GM18505 (cell line): ENCODE results near the gene ARFGAP1.
"Not testable (repeated sequence)": the region's sequence is repeated elsewhere in the genome, so short reads cannot be mapped to it uniquely, and the experiment has no call there.

Source experiments
- ATAC-seq: cut with Tn5 transposase; IDR thresholded peaks from one replicate; pipeline ENCODE4 v1.9.1; 2021; ENCODE audit not compliant: unreplicated experiment
- POLR2A ChIP-seq: IDR thresholded peaks from 4 replicates; pipeline ENCODE4 v1.6.1; 2011; ENCODE audit warnings: borderline replicate concordance; ENCODE audit not compliant: insufficient read depth, insufficient read length; ENCODE audit errors: extremely low read depth

The ARFGAP1 gene

DNA sequence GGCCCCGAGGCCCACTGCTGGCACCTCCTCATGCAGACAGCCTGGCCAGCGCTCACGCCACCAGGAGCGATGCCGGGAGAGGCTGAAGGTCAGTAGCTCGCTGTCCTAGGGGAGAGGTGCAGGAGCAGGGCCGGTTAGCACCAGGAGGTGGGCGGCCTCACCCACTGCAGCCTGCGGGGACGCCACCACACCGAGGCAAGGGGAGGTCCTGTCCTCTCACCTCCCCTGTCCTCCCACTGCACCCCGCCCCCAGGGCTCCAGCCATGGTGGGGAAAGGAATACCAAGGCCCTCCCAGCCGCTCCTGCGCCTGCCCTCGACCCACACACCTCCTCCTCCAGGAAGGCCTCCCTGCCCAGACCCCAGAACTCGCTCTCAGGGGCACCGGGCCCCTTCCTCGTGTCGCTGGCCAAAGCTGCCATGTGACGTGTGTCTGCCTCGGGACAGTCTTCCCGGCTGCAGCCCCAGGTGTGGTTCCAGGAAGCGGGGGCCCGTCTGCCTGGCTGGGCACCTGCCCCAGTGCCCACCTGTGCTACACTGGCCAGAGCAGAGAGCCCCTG is 24.9 kb upstream of the ARFGAP1 start:
- no peak for TF ChIP-seq POLR2A
- ATAC-seq = no peak

GRCh38 chr20:63248835-63249591 is 23.6 kb upstream of the ARFGAP1 start:
- no peak for ATAC-seq
- TF ChIP-seq POLR2A = no peak

DNA sequence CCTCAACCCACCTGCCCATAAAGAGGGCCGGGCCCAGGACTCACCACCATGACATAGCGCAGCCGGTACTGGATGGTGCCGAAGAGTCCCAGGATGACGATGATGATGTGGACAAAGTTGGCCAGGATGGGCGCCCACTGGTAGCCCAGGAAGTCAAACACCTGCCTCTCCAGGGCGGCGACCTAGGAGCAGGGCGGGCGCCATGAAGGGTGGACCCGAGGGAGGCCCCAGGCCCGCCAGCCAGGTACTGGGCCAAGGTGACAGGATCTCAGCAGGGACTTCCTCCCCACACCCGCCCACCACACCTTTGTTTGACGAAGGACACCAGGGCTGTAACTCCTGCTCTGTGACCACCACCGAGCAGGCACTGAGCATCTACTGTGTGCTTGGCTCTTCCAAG is 22.7 kb upstream of the ARFGAP1 start:
- no peak for TF ChIP-seq POLR2A
- no peak for ATAC-seq

- ATAC-seq = not testable (repeated sequence)
Measured at GRCh38 chr20:63251350-63251749, 21.3 kb upstream of the ARFGAP1 start.

GRCh38 chr20:63252284-63252711 is 20.3 kb upstream of the ARFGAP1 start:
- ATAC-seq = no peak
- no peak for TF ChIP-seq POLR2A

- ATAC-seq = no peak
- no peak for TF ChIP-seq POLR2A
Measured at GRCh38 chr20:63253065-63253437, 19.6 kb upstream of the ARFGAP1 start.

- no peak for ATAC-seq
- no peak for TF ChIP-seq POLR2A
Measured at GRCh38 chr20:63253438-63254231, 19.0 kb upstream of the ARFGAP1 start.

DNA sequence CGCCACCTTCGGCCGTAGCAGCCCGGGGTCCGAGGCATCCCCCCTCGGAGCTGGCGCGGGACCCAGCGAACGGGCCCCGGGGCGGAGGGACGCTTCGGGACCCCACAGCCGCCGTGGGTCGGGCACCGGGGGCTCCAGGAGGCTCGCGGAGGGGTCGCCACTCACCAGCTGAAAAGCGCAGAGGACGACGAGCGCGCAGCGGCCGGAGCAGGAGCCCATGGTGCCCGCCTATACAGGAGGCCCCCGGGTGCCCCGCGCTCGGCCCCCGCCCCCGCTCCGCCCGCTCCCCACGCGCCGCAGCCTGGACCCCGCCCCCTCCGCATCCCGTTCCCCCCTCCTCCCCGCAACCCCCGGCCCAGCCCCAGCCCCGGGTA is 18.4 kb upstream of the ARFGAP1 start, which contains the start of gene NKAIN4:
Gene NKAIN4 (minus strand): TSS at position 232 of the 374 bp plus-strand sequence. CDS start 13 bp downstream, at position 219.
- ATAC-seq = no peak
- no peak for TF ChIP-seq POLR2A

DNA sequence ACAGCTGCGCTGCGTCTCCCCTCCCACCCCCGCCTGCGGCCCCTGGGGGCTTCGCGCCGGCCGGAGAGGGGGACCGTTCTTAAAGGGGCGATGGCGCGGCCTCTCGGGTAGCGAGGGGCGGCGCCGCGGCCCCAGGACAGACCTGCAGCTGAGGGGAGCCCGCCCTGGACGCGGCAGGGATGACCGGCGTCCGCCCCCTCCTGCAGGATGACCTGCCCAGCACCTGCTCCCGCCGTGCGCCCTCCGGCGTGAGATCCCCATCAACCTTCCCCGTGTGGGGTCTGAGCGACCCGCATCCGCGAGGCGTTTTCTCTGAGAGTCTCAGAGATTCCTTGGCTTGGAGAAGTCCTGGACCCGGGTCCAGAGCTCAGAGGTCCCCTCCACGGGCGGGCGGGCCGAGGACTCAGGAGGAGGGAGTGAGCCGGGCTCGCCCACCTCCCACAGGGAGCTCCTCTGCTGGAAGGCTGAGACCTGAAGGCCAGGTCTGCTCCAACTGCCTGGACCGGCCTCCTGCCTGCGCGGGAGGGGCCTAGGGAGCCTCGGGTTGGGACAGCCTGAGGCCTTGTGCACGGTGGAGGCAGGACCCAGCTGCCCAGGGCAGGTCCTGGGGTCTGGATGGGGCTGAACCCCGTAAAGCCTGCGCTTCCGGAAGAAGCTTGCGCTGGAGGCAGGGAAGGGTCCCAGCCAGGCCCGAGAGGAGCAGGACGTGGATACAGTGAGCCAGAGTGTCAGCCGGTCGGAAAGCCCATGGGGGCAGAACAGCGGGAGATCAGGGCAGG is 17.8 kb upstream of the ARFGAP1 start:
- no peak for TF ChIP-seq POLR2A

DNA sequence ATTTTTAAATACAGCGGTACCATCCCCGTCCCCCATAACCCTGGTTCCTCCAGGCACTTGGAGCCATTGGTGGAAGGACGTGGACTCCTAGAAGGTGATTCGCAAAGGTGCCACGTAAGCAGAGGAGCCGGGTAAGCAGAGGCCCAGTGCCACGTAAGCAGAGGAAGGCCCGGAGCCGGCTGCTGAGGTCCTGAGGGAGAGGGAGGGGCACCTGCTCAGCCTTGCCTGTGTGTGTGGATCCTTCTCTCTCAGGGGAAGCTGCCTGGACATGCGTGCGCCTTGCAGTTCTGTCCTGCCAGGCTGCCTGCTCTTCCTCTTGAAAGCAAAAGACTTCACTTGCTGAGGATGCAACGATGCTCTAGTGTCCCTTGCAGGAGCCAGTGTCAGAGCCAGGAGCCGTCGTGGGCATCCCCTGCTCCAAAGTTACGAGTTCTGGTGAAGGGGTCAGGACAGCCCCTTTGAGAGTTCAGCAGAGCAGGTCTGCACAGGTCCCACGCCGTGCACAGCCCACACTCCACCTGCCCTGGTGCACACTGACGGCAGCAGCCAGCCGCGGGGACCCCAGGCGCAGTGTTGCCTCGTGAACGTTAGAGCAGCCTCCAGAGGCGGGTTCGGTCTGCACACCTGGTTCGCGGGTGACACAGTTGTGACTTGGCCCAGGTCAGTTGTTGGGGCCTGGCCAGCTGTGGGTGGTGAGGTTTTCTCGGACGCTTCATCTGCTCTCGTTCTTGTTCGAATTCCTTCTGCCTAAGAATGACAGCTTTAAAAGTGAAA is 16.5 kb upstream of the ARFGAP1 start:
- no peak for TF ChIP-seq POLR2A
- no peak for ATAC-seq

More for the DNA sequence above, 17.8 kb upstream of the ARFGAP1 start:
- no peak for ATAC-seq

DNA sequence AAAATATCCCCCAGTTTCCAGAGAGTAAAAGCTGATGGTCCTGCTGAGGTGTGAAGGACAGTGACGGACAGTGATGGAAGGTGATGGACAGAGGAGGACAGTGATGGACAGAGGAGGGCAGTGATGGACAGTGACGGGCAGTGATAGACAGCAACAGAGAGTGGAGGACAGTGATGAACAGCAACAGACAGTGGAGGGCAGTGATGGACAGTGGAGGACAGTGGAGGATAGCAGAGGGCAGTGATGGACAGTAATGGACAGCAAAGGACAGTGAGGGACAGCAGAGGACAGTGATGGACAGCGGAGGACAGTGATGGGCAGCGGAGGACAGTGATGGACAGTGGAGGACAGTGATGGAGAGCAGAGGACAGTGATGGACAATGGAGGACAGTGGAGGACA is 15.7 kb upstream of the ARFGAP1 start:
- no peak for ATAC-seq
- no peak for TF ChIP-seq POLR2A

DNA sequence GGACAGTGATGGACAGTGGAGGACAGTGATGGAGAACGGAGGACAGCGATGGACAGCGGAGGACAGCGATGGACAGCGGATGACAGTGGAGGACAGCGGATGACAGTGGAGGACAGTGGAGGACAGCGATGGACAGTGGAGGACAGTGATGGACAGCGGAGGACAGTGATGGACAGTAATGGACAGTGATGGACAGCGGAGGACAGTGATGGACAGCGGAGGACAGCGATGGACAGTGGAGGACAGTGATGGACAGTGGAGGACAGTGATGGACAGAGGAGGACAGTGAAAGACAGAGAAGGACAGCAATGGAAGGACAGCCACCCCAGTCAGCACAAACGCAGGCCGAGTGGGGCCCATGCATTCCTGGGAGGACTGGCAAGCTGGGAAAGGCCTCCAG is 15.0 kb upstream of the ARFGAP1 start:
- ATAC-seq = no peak
- TF ChIP-seq POLR2A = no peak
